Gastrocnemius medialis (tissue), 4 donors: ENCODE data around the gene INPPL1. TPM values are rescaled to one million over a fixed set of nuclear protein-coding genes. Genes with fewer than 3 reads are reported as not detected.
A peak's percentile ranks its signal among the peaks of the same experiment; 100 is the strongest.

ENCODE experiments used
- ATAC-seq, 2 donors: fragments of 150-250 bp; one replicate each; pipeline ENCODE4 v1.9.1; 2016
- DNase-seq, 2 donors: peaks; one replicate each; pipeline ENCODE4 v3.0.0-alpha.2; 2019
- H3K27ac ChIP-seq, 4 donors: fragments of 200-600 bp; sonication (generic); 1 replicate in 1 of 4; 2 replicates in 3 of 4; pipeline ENCODE4 v1.5.1; 2016 to 2018; ENCODE audit warnings: mild to moderate bottlenecking in 2 of 4, moderate library complexity in 1 of 4
- H3K27me3 ChIP-seq, 3 donors: fragments of 200-600 bp; sonication (generic) in 2 of 3; 1 replicate in 1 of 3; 2 replicates in 2 of 3; pipeline versions ENCODE4 v1.5.1 to v1.6.0; 2016 to 2019; ENCODE audit warnings: mild to moderate bottlenecking in 1 of 3, moderate library complexity in 1 of 3
- H3K36me3 ChIP-seq, 2 donors: fragments of 200-600 bp; sonication (generic) in 1 of 2; one replicate each; pipeline ENCODE4 v1.5.1; 2017 to 2018
- H3K4me1 ChIP-seq, 2 donors: fragments of 200-600 bp; sonication (generic) in 1 of 2; one replicate each; pipeline ENCODE4 v1.5.1; 2016 to 2017; ENCODE audit warnings: mild to moderate bottlenecking in 2 of 2
- H3K4me3 ChIP-seq, 4 donors: fragments of 200-600 bp; sonication (generic) in 3 of 4; 1 replicate in 1 of 4; 2 replicates in 3 of 4; pipeline ENCODE4 v1.5.1; 2016 to 2019; ENCODE audit warnings: mild to moderate bottlenecking in 2 of 4
- H3K9me3 ChIP-seq, 3 donors: fragments of 200-600 bp; sonication (generic) in 2 of 3; 1 replicate in 1 of 3; 2 replicates in 2 of 3; pipeline ENCODE4 v1.5.1; 2016 to 2019
- CTCF ChIP-seq, 5 experiments: fragments of 450-650 bp in 3 of 5; fragments of 200-600 bp in 2 of 5; sonication (generic) in 2 of 5; IDR thresholded peaks in 4 of 5; conservative IDR thresholded peaks in 1 of 5; 1 replicate in 4 of 5; 2 replicates in 1 of 5; pipeline ENCODE4 v1.5.1; 2016 to 2019; ENCODE audit warnings: antibody characterized with exemption in 5 of 5, mild to moderate bottlenecking in 3 of 5, moderate library complexity in 3 of 5
- POLR2A ChIP-seq, 2 donors: fragments of 450-650 bp; IDR thresholded peaks; one replicate each; pipeline ENCODE4 v1.6.1; 2017; ENCODE audit warnings: antibody characterized with exemption in 2 of 2, mild to moderate bottlenecking in 2 of 2, moderate library complexity in 2 of 2
- in situ Hi-C, 4 donors: fragments of 200-750 bp; cut with MboI; loops; one replicate each; pipeline versions ENCODE4 v1.15.0 to v1.8.0; 2017; ENCODE audit warnings: low sequenced_read_pairs in 4 of 4
- intact Hi-C: fragments of 100-400 bp; cut with DNase I; formaldehyde crosslinking; loops from one replicate; pipeline ENCODE4 v1.15.1; 2023; ENCODE audit warnings: low total_unique reads
- total RNA-seq, 4 donors: library from RNA; depleted of rRNA; stranded (reverse); fragments of >200 nt; gene quantifications; one replicate each; pipeline versions ENCODE4 v1.1.0 to v1.2.3, GENCODE V29; 2016

INPPL1 gene
- total RNA-seq, 4 donors from 2014 or later, result 75.6 to 112 (median 107) TPM

DNA sequence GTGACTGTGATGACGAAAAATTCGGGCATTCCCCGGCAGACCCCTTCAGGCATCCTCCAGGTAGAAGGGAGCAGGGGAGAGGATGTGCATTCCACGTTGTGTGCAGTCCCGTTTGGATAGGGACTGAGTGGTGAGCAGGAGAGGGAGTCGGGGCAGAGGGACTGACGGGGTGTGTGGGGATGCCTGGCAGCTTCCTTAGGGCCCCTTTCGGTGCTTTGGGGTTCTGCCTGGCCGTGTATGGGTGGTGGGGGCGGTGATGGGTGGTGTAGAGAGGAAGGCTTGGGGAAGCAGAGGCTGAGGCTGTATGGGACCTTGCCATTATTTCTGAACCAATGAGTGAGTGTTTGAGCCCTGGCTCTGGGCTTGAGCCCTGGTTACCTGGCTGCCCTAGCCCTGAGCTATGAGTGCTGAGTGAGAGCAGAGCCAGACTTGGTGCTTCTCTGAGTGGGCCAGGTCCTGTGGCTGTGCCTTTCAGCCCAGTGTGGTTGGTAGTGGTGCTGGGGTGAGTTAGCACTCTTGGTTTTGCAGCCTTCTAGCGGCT lies 914 bp downstream of the INPPL1 start:
- H3K27ac ChIP-seq, result peak overlapping the region; percentile 97 to 99 (median 98)
- peak overlapping the region; percentile 84 to 95 (median 88) for H3K4me3 ChIP-seq
- DNase-seq (peak in 1 of 2 donors; percentile 12), ATAC-seq (no peak)
- intact Hi-C loops, result no loop called here
- peaks cover 0 to 33% of the 10 kb centered on the region in 2 donors for H3K36me3 ChIP-seq
- no peak for TF ChIP-seq POLR2A (IDR thresholded peaks at IDR 0.05)
- TF ChIP-seq CTCF (IDR thresholded peaks at IDR 0.05 in 4 of 5, conservative IDR thresholded peaks at IDR 0.05 in 1 of 5), result no peak
- H3K4me1 ChIP-seq, result peaks cover 21 to 26% of the 10 kb centered on the region in 2 donors
- H3K9me3 ChIP-seq, result no peaks in the 10 kb centered on the region
- in situ Hi-C loops, result no loop called here
- no peaks in the 10 kb centered on the region for H3K27me3 ChIP-seq

- peaks cover 0 to 45% of the 10 kb centered on the region in 2 donors for H3K36me3 ChIP-seq
- TF ChIP-seq POLR2A (IDR thresholded peaks at IDR 0.05) (no peak), CTCF (IDR thresholded peaks at IDR 0.05 in 4 of 5, conservative IDR thresholded peaks at IDR 0.05 in 1 of 5) (no peak)
- H3K27me3 ChIP-seq, result no peaks in the 10 kb centered on the region
- in situ Hi-C loops, result no loop called here
- no peak for DNase-seq
- intact Hi-C loops, result no loop called here
- no peak for ATAC-seq
- H3K9me3 ChIP-seq, result no peaks in the 10 kb centered on the region
- H3K27ac ChIP-seq, result peak overlapping the region in 3 of 4 donors; percentile 20 to 40 (median 25)
- peaks cover 21 to 26% of the 10 kb centered on the region in 2 donors for H3K4me1 ChIP-seq
- no peak overlapping the region for H3K4me3 ChIP-seq
Observed at GRCh38 chr11:72226701-72227100, 2.1 kb downstream of the INPPL1 start.

DNA sequence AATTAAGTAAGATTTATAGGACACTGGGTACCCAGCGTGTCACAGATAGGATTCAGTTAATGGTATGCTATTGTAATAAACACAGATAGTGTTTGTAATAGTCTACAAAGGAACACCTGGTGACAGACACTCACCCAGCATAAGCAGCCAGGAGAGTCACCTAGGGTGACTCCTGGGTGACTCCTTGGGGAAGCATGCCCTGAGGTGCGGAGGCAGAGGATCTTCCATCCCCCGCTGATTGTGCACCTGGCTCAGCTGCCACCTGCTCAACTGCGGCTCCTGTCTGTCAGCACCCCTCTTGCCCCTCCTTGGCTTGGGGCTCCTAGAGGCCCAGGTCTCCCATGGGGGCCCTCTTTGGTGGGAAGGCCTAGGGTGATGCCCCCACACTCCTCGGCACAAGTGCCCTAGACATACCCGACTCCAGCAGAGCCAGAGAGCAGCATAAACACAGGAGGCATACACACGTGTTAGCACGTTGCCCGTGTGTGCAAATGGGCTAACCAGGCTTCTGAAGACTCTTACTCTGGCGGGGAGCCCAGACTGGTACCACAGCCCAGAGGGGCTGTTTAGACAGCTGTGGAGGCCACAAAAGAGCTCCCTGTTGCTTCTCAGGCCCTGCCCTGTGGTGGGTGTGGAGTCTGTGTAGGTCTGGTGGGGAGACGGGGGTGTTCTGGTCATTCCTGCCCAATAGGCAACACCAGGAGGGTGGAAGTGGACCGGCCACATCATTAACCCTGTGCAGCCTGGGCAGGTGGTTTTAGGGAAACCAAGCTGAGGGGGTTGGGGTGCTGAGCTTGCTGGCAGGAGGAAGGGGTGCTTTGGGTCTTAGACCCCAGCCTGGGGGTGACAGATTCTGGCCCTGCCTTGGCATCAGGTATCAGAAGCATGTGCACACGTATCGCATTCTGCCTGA lies 3.0 kb downstream of the INPPL1 start:
- H3K36me3 ChIP-seq, result peaks cover 0 to 54% of the 10 kb centered on the region in 2 donors
- intact Hi-C loops, result no loop called here
- DNase-seq, result peak in 1 of 2 donors; percentile 15
- peak overlapping the region in 1 of 4 donors; percentile 7 for H3K27ac ChIP-seq
- peaks cover 13 to 21% of the 10 kb centered on the region in 2 donors for H3K4me1 ChIP-seq
- H3K27me3 ChIP-seq, result no peaks in the 10 kb centered on the region
- TF ChIP-seq POLR2A (IDR thresholded peaks at IDR 0.05) (no peak), CTCF (IDR thresholded peaks at IDR 0.05 in 4 of 5, conservative IDR thresholded peaks at IDR 0.05 in 1 of 5) (no peak)
- H3K4me3 ChIP-seq, result no peak overlapping the region
- in situ Hi-C loops, result no loop called here
- ATAC-seq, result no peak
- H3K9me3 ChIP-seq, result no peaks in the 10 kb centered on the region

GRCh38 chr11:72228229-72228843 lies 3.8 kb downstream of the INPPL1 start:
- Histone ChIP-seq H3K36me3 (peaks cover 0 to 62% of the 10 kb centered on the region in 2 donors), H3K27me3 (no peaks in the 10 kb centered on the region), H3K4me3 (no peak overlapping the region), H3K4me1 (peaks cover 9 to 18% of the 10 kb centered on the region in 2 donors), H3K9me3 (no peaks in the 10 kb centered on the region), H3K27ac (no peak overlapping the region)
- peak in 1 of 2 donors; percentile 11 for DNase-seq
- in situ Hi-C loops, result no loop called here
- intact Hi-C loops, result no loop called here
- TF ChIP-seq POLR2A (IDR thresholded peaks at IDR 0.05), result no peak
- ATAC-seq, result no peak

GRCh38 chr11:72228844-72229231 lies 4.3 kb downstream of the INPPL1 start:
- Histone ChIP-seq H3K9me3 (no peaks in the 10 kb centered on the region), H3K27me3 (no peaks in the 10 kb centered on the region), H3K4me1 (peaks cover 9 to 18% of the 10 kb centered on the region in 2 donors), H3K27ac (no peak overlapping the region), H3K4me3 (no peak overlapping the region), H3K36me3 (peaks cover 0 to 67% of the 10 kb centered on the region in 2 donors)
- DNase-seq, result no peak
- TF ChIP-seq CTCF (IDR thresholded peaks at IDR 0.05 in 4 of 5, conservative IDR thresholded peaks at IDR 0.05 in 1 of 5) (no peak), POLR2A (IDR thresholded peaks at IDR 0.05) (no peak)
- ATAC-seq, result no peak
- in situ Hi-C loops, result no loop called here
- intact Hi-C loops, result no loop called here
